ENCODE measurements around the gene RFTN1.

RFTN1 gene

DNA sequence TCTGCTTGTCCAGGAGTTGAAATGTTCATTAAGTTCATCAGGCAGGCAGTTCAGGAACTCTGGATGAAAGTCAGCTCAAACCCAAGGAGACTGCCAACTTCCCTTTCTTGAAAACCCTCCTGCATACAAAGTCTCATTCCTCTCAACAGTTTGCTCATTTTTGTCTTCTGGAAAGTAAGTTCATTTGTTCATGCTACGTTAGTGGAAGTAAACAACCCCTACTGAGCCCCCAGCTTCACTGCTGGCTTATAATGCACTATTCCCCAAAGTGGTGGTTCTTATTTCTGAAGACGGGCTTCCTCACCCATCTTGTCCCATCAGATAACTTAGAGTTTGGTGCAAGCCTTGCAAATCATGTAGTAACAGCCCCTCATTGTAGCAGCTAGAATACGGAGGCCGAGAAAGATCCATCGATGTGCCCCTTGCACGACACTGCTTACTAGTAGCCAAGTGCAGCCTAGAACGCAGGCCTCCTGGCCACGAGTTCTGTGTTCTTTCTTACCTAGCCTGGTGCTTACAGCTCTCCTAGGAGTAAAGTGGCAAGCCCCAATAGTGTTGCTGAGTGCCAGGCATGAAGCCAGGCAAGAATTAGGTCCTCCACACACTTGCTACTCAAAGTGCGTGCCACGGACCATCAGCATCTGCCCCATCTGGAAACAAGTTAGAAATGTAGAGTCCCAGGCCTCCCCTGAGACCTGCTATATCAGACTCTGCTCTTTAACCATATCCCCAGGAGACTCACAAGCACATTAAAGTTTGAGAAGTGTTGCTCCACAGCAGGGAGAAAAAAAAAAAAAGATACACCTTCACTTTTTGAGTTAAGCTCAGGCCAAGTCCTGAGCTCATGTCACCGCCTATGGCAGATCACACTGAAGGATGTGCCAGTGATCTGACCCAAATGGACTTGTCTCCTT, 82.5 kb downstream of the RFTN1 start:
- FAIRE-seq: no peak

- no peak for FAIRE-seq
Measured at GRCh38 chr3:16429086-16429485, 84.4 kb downstream of the RFTN1 start.

GRCh38 chr3:16428612-16429011, 84.9 kb downstream of the RFTN1 start:
- no peak for FAIRE-seq

DNA sequence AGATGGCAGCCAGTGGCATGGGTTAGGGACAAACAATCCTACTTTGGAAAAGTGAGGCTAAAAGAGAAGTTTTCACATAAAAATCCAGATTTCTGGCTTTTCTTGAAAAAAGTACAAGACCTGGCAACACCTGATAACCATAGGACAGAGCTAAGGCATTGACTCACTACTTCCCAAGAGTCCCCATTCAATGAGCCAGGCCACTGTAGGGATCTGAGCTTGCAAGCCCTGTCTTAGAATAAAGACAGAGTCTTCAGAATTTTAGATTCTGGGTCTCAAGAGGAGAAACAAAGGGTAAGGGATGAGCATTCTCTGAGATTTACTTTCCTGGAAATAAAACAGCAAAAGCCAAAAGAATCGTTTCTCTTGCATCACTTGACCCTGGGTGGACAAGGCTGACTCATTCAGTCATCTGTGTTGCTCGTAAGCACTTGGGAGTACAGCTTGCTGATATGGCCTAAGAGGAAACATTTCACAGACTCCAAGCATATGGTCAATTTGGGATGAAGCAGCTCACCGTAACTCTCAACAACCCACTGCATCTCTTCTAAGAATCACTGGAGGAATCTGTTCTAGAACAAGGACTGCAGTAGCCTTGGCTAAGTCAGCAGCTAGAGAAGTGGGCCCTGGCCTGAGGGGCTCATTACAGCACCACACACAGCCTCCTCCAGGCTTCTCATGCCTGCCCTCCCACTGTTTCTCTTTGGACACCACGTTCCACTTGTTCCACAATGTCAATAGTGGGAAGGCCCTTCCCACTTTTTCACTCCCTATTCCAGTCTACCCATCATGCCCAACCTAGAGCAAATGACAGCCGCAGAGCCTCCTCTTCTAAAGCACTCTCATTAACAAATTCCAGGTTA, 86.2 kb downstream of the RFTN1 start:
- FAIRE-seq: peak; percentile 51

GRCh38 chr3:16426665-16427064, 86.8 kb downstream of the RFTN1 start:
- FAIRE-seq: no peak

DNA sequence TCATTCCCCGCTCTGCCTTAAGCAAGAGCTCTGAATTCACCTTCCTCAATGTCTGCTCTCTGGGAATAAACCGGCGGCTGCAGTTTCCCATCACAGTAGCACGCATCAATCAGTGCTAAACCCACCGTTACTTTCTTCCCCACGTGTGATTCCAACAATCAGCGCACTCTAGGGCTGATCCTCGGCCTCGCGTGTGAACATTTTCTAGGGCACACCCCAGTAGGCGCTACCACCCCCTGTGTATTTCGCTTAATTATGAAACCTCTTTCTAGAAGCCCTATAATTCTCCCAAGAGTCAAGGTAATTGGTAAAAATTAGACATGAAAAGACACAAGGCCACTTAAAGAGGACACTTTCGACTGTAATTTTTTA, 87.5 kb downstream of the RFTN1 start:
- FAIRE-seq: no peak

- FAIRE-seq: no peak
Measured at GRCh38 chr3:16425398-16426028, 88.0 kb downstream of the RFTN1 start.

DNA sequence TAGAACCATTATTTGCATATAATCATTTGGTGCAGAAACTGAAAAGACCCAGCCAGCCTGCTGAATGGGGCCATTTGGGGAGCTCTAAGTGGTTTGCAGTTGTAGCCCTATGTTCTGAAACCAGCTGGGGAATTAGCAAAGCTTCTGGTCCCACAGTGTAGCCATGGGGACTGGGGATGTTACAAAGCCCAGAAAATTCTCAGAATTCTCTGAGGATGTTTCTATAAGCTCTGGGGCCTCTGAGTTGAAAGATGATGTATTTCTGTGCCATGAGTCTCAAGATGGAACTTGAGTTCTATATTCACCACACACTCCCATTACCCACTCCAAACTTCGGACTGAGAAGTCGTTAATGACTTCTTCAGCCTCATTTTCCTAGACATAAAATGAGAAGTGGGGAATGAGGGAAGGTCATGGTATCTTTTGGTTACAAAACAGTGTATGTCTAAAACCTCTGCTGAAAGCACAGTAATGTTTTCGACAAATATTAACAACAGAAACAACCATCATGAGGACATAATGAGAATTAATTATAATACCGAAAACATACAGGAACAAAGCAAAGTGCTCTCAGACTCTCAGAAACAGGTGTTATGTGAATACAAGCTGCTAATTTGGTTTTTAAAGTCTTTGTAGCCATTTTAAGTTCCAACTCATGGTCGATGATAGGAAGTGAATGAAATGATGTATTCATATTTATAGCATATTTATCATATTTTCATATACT, 89.4 kb downstream of the RFTN1 start:
- no peak for FAIRE-seq

DNA sequence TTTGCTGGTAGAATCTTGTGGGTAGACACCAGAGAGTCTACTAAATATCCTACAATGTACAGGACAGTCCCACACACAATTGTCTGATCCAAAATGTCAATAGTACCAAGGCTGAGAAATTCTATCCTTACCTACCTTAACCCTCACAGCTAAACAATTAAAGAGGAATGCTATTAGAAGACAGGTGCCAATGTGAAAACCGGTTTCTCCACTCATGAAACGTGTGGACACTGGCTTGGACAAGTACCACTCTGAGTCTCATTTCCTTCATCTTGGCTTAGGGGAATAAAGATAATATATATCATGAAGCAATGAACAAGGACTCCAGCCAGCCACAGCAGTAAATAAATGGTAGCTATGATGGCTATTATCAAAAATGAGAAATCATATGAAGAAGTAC, 90.2 kb downstream of the RFTN1 start:
- no peak for FAIRE-seq

- no peak for FAIRE-seq
Measured at GRCh38 chr3:16419640-16420241, 93.8 kb downstream of the RFTN1 start.

DNA sequence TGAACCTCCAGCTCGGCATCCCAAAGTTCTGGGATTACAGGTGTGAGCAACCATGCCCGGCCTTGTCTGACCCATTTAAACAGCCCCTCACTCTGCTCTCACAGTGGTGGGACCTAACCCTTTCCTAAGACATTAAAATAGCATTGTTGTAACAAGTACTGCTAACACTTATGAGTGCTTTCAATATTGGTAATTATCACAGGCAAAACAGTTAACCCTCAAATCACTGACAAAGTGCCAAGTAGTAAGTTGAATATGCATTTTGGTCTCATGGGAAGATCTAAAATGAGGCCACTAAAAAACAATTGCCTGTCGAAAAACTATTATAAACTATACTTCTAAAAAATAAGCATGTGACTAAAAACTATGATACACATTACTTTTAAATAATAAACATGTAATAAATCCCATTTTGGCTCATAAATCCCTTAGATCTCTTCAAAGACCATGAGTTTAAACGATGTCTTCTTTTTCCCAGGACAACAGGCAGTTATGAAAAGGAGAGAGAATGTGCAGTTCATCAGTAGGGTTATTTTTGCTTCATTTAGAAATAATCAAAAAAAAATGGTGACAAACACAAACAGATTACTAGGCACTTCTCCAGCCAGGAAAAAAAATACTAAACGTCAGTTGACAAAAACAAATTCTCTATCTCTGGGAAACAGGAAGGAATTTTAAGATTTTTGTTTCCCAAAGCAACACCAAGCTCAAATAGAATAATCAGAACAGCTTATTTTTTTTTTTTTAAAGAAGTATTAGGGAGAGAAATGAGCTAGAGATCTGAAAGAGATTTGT, 95.4 kb downstream of the RFTN1 start:
- peak; percentile 99 for FAIRE-seq

GRCh38 chr3:16415911-16416476, 97.5 kb downstream of the RFTN1 start:
- FAIRE-seq: no peak

GRCh38 chr3:16413321-16413720, 100.2 kb downstream of the RFTN1 start:
- no peak for FAIRE-seq

GRCh38 chr3:16412192-16412800, 101.2 kb downstream of the RFTN1 start:
- FAIRE-seq: no peak

- FAIRE-seq: no peak
Measured at GRCh38 chr3:16411441-16411840, 102.1 kb downstream of the RFTN1 start.

DNA sequence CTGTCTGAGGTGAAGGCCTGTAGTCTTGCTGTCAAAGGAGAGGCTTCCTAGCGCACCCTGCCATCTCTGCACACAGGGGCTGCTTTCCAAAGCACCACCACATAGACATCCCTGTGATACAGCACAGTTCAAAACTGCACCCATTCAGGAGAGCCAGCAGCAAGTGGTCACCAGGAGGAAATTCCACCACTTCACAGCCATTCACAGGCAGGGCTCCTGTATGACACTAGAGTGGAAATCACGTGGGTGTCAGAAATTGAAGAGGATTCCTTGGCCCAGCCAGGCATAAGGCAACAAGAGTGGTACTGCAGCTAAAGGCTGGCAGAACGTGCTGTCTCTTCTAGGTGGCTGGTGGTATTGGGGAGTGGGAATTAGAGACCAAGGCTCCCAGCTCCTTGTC, 102.8 kb downstream of the RFTN1 start:
- no peak for FAIRE-seq

DNA sequence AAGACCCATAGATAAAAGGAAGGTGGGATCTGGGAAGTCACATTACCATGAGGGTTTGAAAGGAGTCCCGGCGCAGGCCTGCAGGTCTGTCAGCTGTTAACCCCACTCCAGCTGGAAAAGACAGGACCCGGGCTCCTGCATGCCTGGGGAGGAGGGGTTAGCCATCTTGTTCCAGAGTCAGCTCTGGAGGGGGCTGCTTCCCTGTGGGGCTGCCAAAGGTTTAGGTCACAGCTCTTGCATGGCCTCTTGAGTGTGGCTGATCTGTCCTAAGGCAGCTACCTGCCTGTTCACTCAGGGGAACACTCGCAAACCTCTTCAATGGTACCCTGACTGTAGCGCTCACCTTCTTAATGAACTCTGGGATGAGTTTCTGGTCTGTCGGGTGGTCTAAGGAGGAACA, 104.5 kb downstream of the RFTN1 start:
- FAIRE-seq: no peak

DNA sequence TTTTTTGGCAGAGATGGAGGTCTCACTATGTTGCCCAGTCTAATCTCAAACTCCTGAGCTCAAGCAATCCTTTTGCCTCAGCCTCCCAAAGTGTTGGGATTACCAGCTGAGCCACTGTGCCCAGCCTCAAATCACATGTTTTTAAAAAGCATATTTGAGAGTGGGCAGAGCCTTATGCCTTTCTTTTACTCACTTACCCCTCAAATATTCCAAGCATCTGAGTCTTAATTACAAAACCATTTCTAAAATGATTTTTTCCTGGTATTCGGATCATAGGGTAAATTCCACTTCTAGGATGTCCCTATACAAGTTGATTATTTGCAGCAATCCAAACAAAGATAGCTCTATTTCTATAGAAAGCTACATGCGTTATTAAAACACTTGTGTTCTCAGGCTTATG, 106.1 kb downstream of the RFTN1 start:
- FAIRE-seq: no peak

GRCh38 chr3:16406579-16406978, 106.9 kb downstream of the RFTN1 start:
- FAIRE-seq: no peak

DNA sequence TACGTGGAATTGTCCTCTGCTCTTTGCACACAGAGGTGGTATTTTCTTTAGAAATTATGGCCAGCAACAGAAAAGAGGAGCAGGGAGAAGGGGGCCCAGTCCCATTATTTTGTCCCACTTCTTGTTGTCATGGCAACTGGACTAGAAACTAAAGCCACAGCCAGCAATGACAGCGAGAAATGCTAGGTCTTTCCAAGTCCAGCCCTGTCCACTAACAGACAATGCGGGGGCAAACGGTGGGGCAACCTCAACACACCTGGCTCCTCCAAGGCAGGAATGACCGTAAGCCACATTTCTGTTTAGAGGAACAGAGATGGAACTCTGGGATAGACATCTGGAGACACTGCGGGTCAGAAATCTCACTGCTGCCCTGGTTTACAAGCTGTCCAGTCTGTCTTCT, 107.3 kb downstream of the RFTN1 start:
- FAIRE-seq: no peak

All from endometrium (tissue), 2 donors.